DMS53 (cell line): ENCODE measurements around the gene MUC5B.

Source experiments
- DNase-seq: peaks from one replicate; lab custom pipeline; 2025; lab: John Stamatoyannopoulos, UW

Gene MUC5B

GRCh38 chr11:1267441-1268100, 44.7 kb downstream of the MUC5B start:
- no peak for DNase-seq

DNA sequence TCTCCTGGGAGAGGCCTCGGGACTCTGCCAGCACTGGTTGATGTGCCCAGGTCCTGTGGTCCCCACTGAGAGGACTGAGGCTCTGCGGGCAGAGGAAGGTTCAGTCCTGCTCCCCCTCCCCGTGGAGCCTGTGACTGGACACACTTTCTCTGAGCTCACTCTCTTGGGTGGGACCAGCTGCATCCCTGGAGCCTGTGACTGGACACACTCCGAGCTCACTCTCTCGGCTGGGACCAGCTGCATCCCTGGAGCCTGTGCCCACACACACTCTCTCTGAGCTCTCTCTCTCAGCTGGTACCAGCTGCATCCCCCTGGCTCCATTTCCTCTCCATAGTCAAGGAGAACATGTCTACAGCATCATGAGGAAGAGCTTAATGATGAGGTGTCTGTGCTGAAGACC, 47.1 kb downstream of the MUC5B start:
- DNase-seq = no peak

DNA sequence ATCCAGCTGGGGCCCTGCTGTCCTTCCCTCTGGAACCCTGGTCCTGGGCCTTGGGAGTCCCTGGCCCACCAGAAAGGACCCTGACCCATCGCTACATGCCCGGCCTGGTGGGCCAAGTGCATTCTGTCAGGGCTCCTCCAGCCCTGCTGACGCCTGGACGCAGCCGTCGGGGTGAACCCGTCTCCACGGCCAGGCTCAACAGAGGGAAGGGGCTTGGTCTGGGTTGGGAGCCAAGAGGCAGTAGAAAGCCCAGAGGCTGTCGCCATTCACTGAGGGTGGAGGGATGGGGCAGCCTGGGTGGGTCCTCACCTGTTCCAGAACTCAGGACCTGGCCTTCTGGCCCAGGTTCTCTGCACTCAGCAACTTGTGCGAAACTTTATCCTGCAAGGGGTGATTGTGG, 47.6 kb downstream of the MUC5B start:
- DNase-seq = no peak

- no peak for DNase-seq
These were observed 48.1 kb downstream of the MUC5B start for GRCh38 chr11:1271002-1271401.

- DNase-seq = no peak
These were observed 48.5 kb downstream of the MUC5B start for GRCh38 chr11:1271406-1271805.

- no peak for DNase-seq
These were observed 49.1 kb downstream of the MUC5B start for GRCh38 chr11:1271927-1272326.

DNA sequence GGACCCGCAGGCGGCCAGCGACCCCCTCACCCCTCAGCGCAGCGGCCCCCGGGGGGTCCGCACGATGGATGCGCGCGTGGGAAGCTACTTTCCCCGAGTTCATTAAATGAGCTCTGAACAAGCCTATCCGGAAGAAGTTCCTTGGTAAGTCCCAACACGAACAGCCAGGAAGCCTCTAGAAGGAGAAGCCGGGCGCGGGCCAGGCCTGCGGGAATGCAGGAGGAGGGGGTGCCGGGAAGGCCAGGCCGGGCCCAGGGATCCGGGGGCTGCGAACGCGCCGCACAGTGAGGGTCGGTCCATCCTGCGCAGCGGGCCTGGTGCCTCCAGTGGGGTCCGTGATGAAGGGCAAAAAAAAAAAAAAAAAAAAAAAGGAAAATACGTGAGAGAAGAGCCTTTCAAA, 49.7 kb downstream of the MUC5B start:
- DNase-seq = no peak

DNA sequence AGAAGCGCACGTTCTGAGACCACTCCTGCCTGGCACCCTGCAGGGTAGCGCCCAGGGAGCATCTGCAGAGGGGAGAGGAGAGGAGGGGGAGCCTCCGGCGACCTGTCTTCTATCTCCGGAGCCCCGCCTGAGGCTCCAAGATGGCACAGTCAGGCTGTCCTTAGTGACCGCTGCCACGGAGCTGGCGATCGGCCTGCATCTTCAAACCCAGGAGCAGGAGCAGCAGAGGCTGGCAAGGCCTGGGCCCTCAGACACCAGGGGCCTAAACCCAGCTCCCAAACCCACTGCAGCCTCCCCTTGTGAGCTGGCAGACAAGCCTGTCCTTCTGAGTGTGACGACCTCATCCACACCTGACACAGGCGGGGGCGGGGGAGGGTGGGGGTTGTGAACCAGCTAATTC, 51.6 kb downstream of the MUC5B start:
- no peak for DNase-seq

DNA sequence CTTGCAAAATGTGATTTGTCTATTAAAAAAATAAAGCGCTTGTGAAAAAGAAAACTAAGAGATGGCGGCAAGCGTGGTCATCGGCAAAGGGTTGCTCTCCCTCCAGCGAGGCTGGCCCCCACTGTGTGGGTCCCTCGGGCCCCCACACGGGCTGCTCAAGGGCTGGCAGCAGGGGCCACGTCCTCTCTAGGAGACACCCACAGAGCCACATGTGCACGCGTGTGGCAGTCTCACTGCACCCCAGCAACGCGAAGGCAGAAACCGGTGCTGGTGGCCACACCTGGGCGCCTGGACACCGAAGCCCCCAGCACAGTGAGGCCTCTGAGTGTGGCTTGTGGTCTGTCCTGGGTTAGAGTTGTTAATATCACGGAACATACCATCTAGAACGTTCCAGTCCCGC, 52.2 kb downstream of the MUC5B start:
- no peak for DNase-seq

- DNase-seq = no peak
These were observed 53.4 kb downstream of the MUC5B start for GRCh38 chr11:1276041-1276790.

DNA sequence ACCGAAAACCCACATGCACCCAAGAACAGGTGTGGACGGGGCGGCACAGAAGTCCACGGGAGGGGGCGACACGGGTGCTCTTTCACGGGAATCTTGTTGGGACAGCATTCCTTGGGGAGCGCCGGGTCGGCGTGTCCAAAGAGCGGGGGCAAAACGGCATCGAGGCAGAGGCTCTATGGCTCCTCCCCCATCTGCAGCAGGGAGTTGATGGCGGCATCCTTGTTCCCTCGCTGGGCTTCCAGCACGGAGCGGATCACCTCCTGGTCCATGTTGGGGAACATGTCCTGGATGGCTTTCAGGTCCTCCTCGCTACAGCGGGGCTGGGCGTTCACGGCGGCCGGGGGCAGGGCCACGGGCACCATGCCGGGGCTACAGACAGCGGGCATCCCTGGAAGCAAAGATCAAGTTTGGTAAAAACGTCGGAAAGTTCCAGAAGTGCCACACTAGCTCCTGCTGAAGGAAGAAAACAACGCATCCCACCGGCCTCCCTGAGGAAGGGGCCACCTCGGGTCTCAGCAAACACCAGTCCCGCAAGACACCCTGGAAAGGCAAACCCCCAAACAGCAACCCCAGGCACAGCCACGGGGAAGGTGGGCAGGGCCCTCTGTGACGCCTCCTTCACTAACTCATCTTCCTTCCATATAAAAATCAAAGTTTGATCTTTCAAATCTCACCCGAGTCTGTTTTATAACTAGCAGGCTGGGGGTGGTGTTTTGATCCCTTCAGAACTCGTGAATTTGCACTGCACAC, 54.2 kb downstream of the MUC5B start:
- DNase-seq = no peak

DNA sequence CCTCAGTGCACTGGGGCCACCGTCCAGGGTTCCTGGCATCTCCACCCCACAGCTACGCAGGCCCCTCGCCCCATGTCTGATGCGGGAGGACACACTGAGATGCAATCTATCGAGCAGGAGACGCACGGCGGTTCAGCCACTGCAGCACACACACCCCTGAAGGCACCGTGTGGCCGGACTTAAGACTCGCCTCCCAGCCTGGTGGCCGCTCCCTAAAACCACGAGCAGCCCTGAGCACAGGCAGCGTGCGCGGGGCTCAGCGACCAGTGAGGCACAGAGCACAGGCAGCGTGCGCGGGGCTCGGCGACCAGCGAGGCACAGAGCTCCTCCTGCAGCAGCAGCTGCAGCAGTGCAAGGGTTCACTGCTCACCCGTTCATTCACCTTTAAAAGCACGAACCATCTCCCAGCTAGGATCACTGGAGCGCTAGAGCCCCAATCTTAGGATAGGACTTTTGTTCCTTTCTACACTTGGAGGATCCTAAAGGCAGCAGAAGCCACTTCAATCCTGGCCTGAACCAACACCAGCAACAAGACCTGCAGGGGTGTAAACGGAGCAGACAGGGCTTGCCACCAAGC, 55.2 kb downstream of the MUC5B start:
- no peak for DNase-seq

GRCh38 chr11:1278766-1279673, 56.2 kb downstream of the MUC5B start:
- DNase-seq = no peak

GRCh38 chr11:1279674-1280055, 56.8 kb downstream of the MUC5B start:
- no peak for DNase-seq

GRCh38 chr11:1280116-1281035, 57.5 kb downstream of the MUC5B start:
- DNase-seq = no peak

- no peak for DNase-seq
These were observed 58.6 kb downstream of the MUC5B start for GRCh38 chr11:1281326-1281973.

- DNase-seq = no peak
These were observed 59.1 kb downstream of the MUC5B start for GRCh38 chr11:1281974-1282365.

DNA sequence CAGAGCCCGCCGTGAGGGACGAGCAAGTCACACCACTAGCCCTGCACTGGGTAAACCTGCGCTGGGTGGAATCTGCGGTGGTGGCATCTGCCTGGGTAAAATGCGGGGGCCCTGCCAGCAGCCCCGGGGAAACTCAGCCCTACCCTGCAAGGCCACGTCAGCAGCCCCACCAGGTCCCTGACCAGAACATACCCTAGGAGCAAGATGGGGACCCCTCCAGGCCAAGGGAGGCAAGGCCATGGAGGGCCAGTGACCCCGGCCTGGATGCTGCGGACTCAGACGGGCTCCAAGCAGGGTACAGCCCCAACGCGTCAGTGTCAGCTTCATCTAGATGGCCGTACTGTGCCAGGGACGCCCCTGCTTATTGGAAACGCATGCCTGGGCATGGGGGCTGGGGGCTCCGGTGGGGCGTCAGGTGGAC, 60.2 kb downstream of the MUC5B start:
- DNase-seq = no peak

GRCh38 chr11:1283906-1284305, 61.0 kb downstream of the MUC5B start:
- DNase-seq = no peak

GRCh38 chr11:1285316-1285744, 62.5 kb downstream of the MUC5B start:
- no peak for DNase-seq
